SU-DHL-6 (cell line): ENCODE measurements around the gene PDCD1.

Source experiments
- H2AFZ ChIP-seq: fragments of 200-600 bp; sonication (generic); 2 replicates; pipeline ENCODE4 v1.6.1; 2014; ENCODE audit warnings: low read depth, mild to moderate bottlenecking, moderate library complexity, mixed read lengths, antibody characterized with exemption, low read length; ENCODE audit not compliant: severe bottlenecking
- H3F3A ChIP-seq: fragments of 200-600 bp; shearing (Covaris generic); 2 replicates; pipeline ENCODE4 v1.6.0; 2016; ENCODE audit warnings: antibody characterized with exemption, mild to moderate bottlenecking; ENCODE audit not compliant: insufficient read depth
- H3K27ac ChIP-seq: fragments of 200-600 bp; sonication (generic); 2 replicates; pipeline ENCODE4 v1.5.1; 2016; ENCODE audit warnings: low read depth, mild to moderate bottlenecking, low read length, moderate library complexity, mixed read lengths
- H3K27me3 ChIP-seq: fragments of 200-600 bp; sonication (generic), shearing (Covaris generic); 2 replicates; pipeline ENCODE4 v1.6.0; 2014; ENCODE audit warnings: mild to moderate bottlenecking, low read length
- H3K36me3 ChIP-seq: fragments of 200-600 bp; sonication (generic); 2 replicates; pipeline ENCODE4 v1.6.1; 2014; ENCODE audit warnings: mild to moderate bottlenecking, low read length, mixed read lengths
- H3K4me2 ChIP-seq: fragments of 300-600, 200-600 bp; shearing (Covaris generic), sonication (generic); 2 replicates; pipeline ENCODE4 v1.6.0; 2014; ENCODE audit warnings: low read length, low read depth, mild to moderate bottlenecking; ENCODE audit not compliant: poor library complexity, severe bottlenecking
- H3K4me3 ChIP-seq: fragments of 200-600 bp; sonication (generic); 2 replicates; pipeline ENCODE4 v1.5.1; 2014; ENCODE audit warnings: antibody characterized with exemption, low read length, mild to moderate bottlenecking, mixed read lengths; ENCODE audit not compliant: insufficient read depth, poor library complexity, severe bottlenecking
- H3K79me2 ChIP-seq: fragments of 200-600 bp; sonication (generic); 2 replicates; pipeline ENCODE4 v1.6.1; 2014; ENCODE audit warnings: mild to moderate bottlenecking, low read length, moderate library complexity; ENCODE audit not compliant: insufficient read depth
- H3K9ac ChIP-seq: fragments of 200-600 bp; sonication (generic); 2 replicates; pipeline ENCODE4 v1.7.0; 2014; ENCODE audit warnings: mild to moderate bottlenecking, low read length
- H3K9me2 ChIP-seq: fragments of 200-600 bp; sonication (generic); replicated peaks from 2 replicates; pipeline ENCODE4 v1.6.1; 2014; ENCODE audit warnings: low read length; ENCODE audit not compliant: insufficient read depth
- H3K9me3 ChIP-seq: fragments of 200-600 bp; sonication (generic); 2 replicates; pipeline ENCODE4 v1.6.1; 2014; ENCODE audit warnings: low read length, mixed read lengths; ENCODE audit not compliant: insufficient read depth
- H4K20me1 ChIP-seq: fragments of 200-600 bp; sonication (generic); 2 replicates; pipeline ENCODE4 v1.6.1; 2014; ENCODE audit warnings: low read depth, mild to moderate bottlenecking, antibody characterized with exemption, low read length, moderate library complexity, mixed read lengths
- CTCF ChIP-seq: fragments of 200-600 bp; sonication (generic); IDR thresholded peaks from one replicate; pipeline ENCODE4 v1.5.1; 2017; ENCODE audit warnings: antibody characterized with exemption, mild to moderate bottlenecking, low read length, moderate library complexity; ENCODE audit not compliant: insufficient read depth, poor library complexity, severe bottlenecking
- EZH2phosphoT487 ChIP-seq: fragments of 200-600 bp; sonication (generic), shearing (Covaris generic); conservative IDR thresholded peaks from 2 replicates; pipeline ENCODE4 v1.6.1; 2018; ENCODE audit warnings: mild to moderate bottlenecking, antibody characterized with exemption, low read length, moderate library complexity, mixed read lengths

The PDCD1 gene

DNA sequence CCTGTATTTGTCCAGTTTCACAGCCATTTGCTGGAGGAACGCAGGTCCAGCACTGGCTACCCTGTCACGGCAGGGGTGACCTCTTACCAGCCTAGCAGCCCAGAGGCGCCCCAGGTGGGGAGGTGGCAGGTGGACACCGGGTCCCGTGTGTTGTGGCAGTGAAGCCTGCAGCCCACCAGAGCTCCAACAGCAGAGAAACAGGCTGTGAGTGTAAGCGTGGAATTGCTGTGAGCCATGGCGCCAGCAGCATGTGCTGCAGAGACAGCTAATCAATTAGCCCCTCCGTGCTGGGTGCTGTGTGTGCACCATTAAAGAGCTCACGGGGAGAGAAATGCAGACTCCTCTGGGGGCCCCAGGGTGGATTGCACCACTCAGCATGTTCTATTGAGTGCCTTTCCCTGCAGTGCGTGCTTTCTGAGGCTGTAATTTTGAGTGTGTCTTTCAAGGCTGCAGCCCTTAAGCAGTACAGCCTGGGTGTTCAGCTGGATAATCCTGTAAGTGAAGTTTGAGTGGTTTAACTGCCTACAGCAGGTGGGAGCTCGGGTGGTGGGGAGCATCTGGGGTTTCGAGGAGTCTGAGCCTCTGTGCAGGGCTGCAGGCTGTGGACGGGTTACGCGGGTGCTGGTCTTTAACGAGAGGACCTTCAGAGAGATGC lies 26.7 kb upstream of the PDCD1 start:
- Histone ChIP-seq H3K9me3 (no peaks in the 10 kb centered on the region), H4K20me1 (no peaks in the 10 kb centered on the region), H3K4me2 (no peak overlapping the region), H3K79me2 (no peaks in the 10 kb centered on the region), H3F3A (no peaks in the 10 kb centered on the region; the same call in 1 of the 2 replicates), H3K9ac (no peak overlapping the region), H2AFZ (no peak overlapping the region), H3K4me3 (no peak overlapping the region), H3K27ac (no peak overlapping the region), H3K27me3 (no peaks in the 10 kb centered on the region), H3K36me3 (0 out of 2 replicates have a peak, but pooled peaks cover 3% of the 10 kb centered on the region), H3K9me2 (no peaks in the 10 kb centered on the region)
- TF ChIP-seq CTCF (no peak), EZH2phosphoT487 (no peak)

DNA sequence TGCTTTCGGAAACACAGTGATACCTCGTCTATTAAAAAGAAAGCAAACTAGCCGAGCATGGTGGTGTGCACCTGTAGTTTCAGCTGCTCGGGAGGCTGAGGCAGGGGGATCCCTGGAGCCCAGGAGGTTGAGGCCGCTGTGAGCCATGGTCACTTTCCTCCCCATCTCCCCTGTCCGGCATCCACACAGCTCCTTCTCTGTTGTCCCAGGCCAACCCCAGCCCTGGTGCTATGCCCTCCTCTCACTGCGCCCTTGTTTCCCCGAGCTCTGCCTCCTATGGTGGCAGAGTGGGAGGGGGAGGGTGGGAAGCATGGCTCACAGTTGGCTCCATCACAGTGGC lies 26.2 kb upstream of the PDCD1 start:
- no peak for TF ChIP-seq CTCF
- no peak for TF ChIP-seq EZH2phosphoT487
- no peak overlapping the region for H3K9ac ChIP-seq

DNA sequence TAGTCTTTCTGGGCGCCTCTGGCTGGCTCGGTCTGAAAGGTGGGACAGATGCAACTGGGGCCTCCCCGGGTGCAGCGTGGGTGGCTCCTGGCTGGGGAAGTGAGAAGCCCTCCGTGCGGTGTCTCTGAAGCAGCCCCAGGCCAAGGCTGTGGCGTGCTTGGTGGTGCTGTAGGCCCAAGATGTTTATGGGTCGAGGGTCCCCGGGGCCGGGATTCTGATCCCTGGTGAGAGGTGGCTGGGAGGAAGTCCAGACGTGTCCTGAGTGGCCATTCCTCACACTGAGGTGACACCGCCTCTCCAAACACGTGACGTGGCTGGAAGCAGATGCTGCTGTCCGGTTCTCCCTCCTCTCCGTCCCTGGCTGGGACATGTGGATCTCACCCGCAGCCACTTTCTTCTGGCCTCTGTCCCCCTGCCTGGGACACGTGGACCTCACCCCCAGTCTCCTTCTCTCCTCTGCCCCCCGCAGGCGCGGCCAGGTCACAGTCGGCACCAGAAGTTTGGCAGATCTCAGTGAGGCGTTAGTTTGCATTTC lies 23.5 kb upstream of the PDCD1 start:
- TF ChIP-seq CTCF (no peak), EZH2phosphoT487 (no peak)
- H3K79me2 ChIP-seq = no peaks in the 10 kb centered on the region
- no peaks in the 10 kb centered on the region for H3K27me3 ChIP-seq
- no peaks in the 10 kb centered on the region for H3F3A ChIP-seq
- H3K36me3 ChIP-seq = 0 out of 2 replicates have a peak, but pooled peaks cover 3% of the 10 kb centered on the region
- peak overlapping the region; percentile 47 for H3K4me3 ChIP-seq
- H3K4me2 ChIP-seq = peak overlapping the region; percentile 58
- H3K9me2 ChIP-seq = no peaks in the 10 kb centered on the region
- H3K27ac ChIP-seq = peak overlapping the region; percentile 57
- no peaks in the 10 kb centered on the region for H4K20me1 ChIP-seq
- no peaks in the 10 kb centered on the region; the same call in 1 of the 2 replicates for H3K9me3 ChIP-seq
- peak overlapping the region; percentile 46 for H2AFZ ChIP-seq
- H3K9ac ChIP-seq = peak overlapping the region; percentile 60

More for the DNA sequence above, 26.2 kb upstream of the PDCD1 start:
- Histone ChIP-seq H3K9me3 (no peaks in the 10 kb centered on the region), H3K36me3 (0 out of 2 replicates have a peak, but pooled peaks cover 3% of the 10 kb centered on the region), H3K27me3 (no peaks in the 10 kb centered on the region), H3K79me2 (no peaks in the 10 kb centered on the region), H3F3A (no peaks in the 10 kb centered on the region; the same call in 1 of the 2 replicates), H3K4me3 (no peak overlapping the region), H3K9me2 (no peaks in the 10 kb centered on the region), H3K4me2 (no peak overlapping the region), H3K27ac (no peak overlapping the region), H4K20me1 (no peaks in the 10 kb centered on the region), H2AFZ (no peak overlapping the region)
